HG03469 (cell line): Measurements from ENCODE around the gene PARVB.

Source experiments
- ATAC-seq: cut with Tn5 transposase; IDR thresholded peaks from one replicate; pipeline ENCODE4 v1.9.1; 2021; ENCODE audit warnings: mild to moderate bottlenecking, moderate library complexity, moderate number of reproducible peaks; ENCODE audit not compliant: unreplicated experiment

The PARVB gene

GRCh38 chr22:44194569-44194968, 170.5 kb downstream of the PARVB start:
- ATAC-seq: no peak

GRCh38 chr22:44195189-44195871, 171.2 kb downstream of the PARVB start:
- ATAC-seq: no peak

- no peak for ATAC-seq
These were observed 172.1 kb downstream of the PARVB start for GRCh38 chr22:44196241-44196640.

GRCh38 chr22:44196731-44197131, 172.6 kb downstream of the PARVB start:
- no peak for ATAC-seq

- no peak for ATAC-seq
These were observed 173.2 kb downstream of the PARVB start for GRCh38 chr22:44197271-44197670.

GRCh38 chr22:44199164-44199563, 175.1 kb downstream of the PARVB start:
- ATAC-seq: no peak

- ATAC-seq: no peak
These were observed 175.8 kb downstream of the PARVB start for GRCh38 chr22:44199866-44200265.

GRCh38 chr22:44200451-44200850, 176.3 kb downstream of the PARVB start:
- ATAC-seq: no peak

- ATAC-seq: no peak
These were observed 176.9 kb downstream of the PARVB start for GRCh38 chr22:44200855-44201550.

- ATAC-seq: no peak
These were observed 177.6 kb downstream of the PARVB start for GRCh38 chr22:44201665-44202064.

GRCh38 chr22:44202261-44202789, 178.2 kb downstream of the PARVB start:
- ATAC-seq: no peak

GRCh38 chr22:44203203-44203602, 179.1 kb downstream of the PARVB start:
- ATAC-seq: no peak

GRCh38 chr22:44204739-44205515, 180.8 kb downstream of the PARVB start:
- ATAC-seq: no peak

- ATAC-seq: no peak
These were observed 181.6 kb downstream of the PARVB start for GRCh38 chr22:44205516-44206329.

GRCh38 chr22:44206330-44206645, 182.2 kb downstream of the PARVB start:
- no peak for ATAC-seq

- ATAC-seq: no peak
These were observed 182.6 kb downstream of the PARVB start for GRCh38 chr22:44206696-44207095.

- ATAC-seq: no peak
These were observed 183.3 kb downstream of the PARVB start for GRCh38 chr22:44207173-44207980.

GRCh38 chr22:44207981-44208317, 183.8 kb downstream of the PARVB start:
- no peak for ATAC-seq

GRCh38 chr22:44209343-44209742, 185.2 kb downstream of the PARVB start:
- ATAC-seq: no peak

- no peak for ATAC-seq
These were observed 186.6 kb downstream of the PARVB start for GRCh38 chr22:44210722-44211121.
